Measurements from ENCODE around the gene DPYD.

DPYD gene

DNA sequence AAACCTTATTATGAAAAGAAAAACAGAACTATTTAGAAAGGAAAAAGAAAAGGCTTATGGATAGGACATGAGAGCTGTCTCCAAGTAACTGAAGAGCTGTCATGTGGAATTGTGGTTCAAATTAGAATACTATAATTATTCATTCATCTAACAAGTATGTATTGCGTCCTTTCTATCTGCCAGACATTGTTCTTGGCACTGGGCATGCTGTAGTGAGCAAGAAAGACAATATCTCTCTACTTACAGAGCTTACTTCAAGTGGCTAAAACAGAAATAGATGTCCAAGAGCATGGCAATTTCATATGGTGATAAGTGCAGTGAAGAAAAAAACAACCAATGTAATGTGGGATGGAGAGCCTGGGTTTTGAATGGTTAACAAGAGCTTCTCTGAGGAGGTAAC, 413.0 kb downstream of the DPYD start:
- DNase-seq = no peak

- no peak for DNase-seq
These were observed 414.5 kb downstream of the DPYD start for GRCh38 chr1:97506368-97506767.

- DNase-seq = no peak
These were observed 415.0 kb downstream of the DPYD start for GRCh38 chr1:97505816-97506215.

DNA sequence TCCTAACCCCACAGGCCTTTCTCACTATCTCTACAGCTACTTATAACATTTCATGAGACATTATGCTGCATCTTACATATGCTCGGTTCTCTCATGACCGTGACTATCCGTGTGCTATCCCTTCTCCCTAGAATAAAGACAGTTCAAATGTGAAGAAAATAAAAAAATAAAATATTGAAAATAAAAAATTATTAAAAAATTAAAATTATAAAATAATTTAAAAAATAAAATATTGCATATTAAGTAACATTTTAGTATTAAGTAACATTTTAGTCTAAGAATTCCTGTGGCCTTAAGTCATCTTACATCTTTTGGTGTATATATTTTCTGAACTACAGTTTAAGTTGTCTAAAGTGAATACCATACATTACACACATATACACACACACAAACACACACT, 415.5 kb downstream of the DPYD start:
- DNase-seq = no peak

DNA sequence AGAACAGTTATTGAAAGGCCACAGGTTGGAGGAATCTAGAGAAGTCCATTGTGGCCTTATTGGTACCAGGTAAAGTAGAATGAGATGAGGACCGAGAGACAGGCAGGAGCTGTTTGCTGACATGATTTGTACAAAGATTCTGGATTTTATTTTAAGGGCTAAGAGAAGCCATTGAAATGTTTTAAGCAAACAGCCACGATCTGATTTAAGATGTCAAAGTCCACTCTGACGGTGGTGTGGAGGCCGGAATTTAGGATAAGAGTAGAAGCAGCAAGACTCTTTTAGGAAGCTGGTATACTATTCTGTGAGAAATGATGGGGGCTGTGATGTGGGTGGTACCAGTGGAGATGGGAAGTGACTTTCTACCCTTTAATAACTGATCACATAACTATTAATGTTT, 418.5 kb downstream of the DPYD start:
- no peak for DNase-seq

DNA sequence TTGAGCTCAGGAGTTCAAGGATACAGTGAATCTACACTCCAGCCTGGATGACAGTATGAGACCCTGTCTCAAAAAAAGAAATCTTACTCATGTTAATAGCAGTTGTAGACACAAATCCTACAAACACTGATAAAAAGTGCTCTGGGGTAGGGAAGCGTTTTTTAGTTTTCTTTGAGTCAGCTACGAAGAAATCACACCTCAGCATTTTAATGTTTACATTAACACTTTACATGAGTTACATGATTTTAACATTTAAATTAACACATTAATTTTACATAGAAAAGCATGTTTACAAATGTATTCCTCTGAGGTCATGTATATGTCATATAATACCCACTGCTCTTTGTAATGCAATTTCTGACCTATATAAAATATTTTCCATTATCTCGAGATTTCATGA, 419.2 kb downstream of the DPYD start:
- DNase-seq = no peak

DNA sequence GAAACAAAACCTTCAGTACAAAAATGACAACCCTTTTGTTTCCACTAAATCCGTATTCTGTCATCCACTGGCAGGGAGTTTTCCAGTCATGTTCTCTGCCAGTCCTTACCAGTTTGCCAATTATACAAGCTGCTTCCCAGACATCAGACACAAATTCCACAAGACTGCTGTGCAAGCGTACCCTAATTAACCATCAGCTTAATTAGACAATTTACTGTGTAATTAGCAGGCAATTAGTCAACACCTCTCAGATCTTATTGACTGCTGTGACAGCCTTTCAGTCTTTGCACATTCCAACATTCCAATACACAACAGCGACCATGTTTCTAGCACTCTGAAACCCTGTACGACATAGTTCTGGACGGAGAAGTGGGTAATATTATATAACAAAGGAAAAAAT, 420.1 kb downstream of the DPYD start:
- no peak for DNase-seq

GRCh38 chr1:97499667-97500066, 421.2 kb downstream of the DPYD start:
- no peak for DNase-seq

GRCh38 chr1:97489834-97490233, 431.0 kb downstream of the DPYD start:
- DNase-seq = no peak

- DNase-seq = no peak
These were observed 432.3 kb downstream of the DPYD start for GRCh38 chr1:97488530-97488929.

DNA sequence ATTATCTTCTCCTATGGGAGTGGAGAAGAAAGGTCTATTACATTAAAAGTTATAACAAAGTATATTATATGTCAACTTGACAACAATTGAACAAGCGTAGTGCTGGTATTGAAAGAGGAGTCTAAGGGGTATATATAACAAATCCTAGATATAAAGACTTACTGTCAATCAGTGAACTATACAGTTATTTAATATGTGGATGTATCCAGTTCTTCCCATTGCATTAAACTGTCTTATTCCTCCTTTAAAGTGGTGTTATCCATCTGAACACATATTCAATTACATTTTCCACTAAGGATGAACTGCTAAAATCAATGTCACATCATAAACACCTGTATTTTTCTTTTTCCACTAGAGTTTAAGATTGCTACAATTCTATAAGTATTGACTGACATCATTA, 438.8 kb downstream of the DPYD start:
- no peak for DNase-seq

DNA sequence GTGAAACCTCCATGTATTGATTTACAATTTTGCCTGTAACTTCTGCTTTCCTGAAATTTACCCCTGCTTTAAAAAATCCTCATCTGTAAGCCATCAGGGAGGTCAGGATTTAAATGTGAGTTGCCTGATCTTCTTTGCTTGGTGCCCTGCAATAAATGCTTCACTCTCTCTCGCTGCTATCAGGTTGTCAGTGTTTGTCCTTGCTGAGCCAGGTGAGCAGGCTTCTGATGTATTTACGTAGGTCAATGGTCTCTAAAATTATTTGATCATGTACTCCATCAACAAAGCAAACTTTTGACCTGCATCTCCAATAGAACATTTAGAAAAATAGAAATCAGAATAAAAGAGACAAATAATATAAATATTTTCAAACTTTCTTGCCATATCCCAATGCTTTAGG, 453.4 kb downstream of the DPYD start:
- no peak for DNase-seq

DNA sequence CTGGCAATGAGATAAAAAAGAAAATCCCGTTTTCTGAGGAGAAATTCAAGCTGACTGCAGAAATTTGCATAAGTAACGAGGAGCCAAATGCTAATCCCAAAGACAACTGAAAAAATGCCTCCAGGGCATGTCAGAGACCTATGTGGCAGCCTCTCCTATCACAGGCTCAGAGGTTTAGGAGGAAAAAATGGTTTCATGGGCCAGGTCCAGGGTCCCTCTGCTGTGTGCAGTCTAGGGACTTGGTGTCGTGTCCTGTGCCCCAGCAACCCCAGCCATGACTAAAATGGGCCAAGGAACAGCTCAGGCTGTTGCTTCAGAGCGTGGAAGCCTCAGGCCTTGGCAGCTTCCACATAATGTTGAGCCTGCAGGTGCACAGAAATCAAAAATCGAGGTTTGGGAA, 456.5 kb downstream of the DPYD start:
- DNase-seq = no peak

GRCh38 chr1:97461782-97462181, 459.1 kb downstream of the DPYD start:
- DNase-seq = no peak

- no peak for DNase-seq
These were observed 463.3 kb downstream of the DPYD start for GRCh38 chr1:97457446-97458089.

GRCh38 chr1:97451944-97452343, 468.9 kb downstream of the DPYD start:
- DNase-seq = no peak

DNA sequence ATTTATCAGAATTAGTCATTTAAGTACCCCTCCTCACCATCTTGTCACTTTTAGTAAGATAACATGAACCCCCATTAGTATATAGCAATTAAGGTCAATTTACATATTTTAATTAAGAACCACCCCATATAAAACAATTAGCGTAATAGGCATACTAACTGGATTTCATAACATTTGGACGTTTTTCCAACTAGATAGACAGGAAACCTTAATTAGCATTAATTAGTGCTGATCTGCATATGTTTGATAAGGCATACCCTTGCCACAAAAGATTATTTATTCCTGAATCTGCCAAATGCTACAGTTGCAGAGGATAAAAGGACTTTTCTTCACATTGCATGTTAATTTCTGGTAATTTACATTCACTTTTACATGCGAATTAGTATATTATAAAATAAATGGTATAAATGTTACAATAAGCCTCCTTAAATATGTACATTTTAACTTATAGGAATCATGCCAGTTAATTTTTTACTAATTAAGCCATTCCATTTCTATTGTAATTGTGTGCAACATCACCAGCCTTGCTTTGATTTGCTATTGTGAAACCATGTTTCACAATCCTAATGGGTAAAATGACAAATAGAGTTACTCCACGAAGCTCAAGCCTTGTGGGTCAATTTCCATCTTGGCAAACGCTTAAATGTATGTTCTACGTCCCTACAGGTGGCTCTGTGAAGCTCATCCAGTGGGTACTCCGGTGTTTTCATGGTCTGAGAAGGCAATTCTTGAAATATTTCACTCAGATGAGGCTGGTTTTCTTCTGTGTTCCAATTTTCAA, 469.6 kb downstream of the DPYD start:
- DNase-seq = no peak

- no peak for DNase-seq
These were observed 478.9 kb downstream of the DPYD start for GRCh38 chr1:97441966-97442365.

GRCh38 chr1:97433824-97434177, 487.0 kb downstream of the DPYD start:
- no peak for DNase-seq

GRCh38 chr1:97433094-97433823, 487.6 kb downstream of the DPYD start:
- no peak for DNase-seq

DNA sequence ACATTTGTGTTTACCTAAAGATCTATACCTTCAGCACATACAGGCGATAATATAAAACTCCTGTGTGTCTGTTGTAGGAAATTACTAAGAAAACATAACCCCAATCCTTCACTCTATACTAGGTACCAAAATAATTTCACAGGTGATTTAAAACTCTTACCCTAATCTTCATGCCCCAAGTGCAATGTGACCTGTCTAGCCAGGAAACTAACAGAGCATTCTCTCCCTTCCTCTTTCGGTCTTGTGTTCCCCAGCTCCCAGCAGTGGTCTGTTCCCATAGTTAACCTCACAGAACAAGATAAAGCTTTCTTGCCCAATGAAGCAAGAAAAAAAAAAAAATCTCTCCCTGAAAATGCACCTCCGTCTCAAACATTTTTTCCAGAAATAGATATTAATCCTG, 493.5 kb downstream of the DPYD start:
- DNase-seq = no peak

GRCh38 chr1:97424209-97424608, 496.6 kb downstream of the DPYD start:
- no peak for DNase-seq

GRCh38 chr1:97423403-97423802, 497.4 kb downstream of the DPYD start:
- no peak for DNase-seq

- DNase-seq = no peak
These were observed 503.2 kb downstream of the DPYD start for GRCh38 chr1:97417661-97418060.

All from stimulated activated CD4-positive, alpha-beta T cell treated with anti-CD3 and anti-CD28 coated beads, Interleukin-1b, Interleukin-23, amount 100 ng/mL, for 48 hours (primary cell).